ENCODE data around the gene MMP24. TPM values are rescaled to one million over a fixed set of nuclear protein-coding genes. Genes with fewer than 3 reads are reported as not detected.

The MMP24 gene
- total RNA-seq, 1 experiment from 2014 or later = 23.0 TPM

DNA sequence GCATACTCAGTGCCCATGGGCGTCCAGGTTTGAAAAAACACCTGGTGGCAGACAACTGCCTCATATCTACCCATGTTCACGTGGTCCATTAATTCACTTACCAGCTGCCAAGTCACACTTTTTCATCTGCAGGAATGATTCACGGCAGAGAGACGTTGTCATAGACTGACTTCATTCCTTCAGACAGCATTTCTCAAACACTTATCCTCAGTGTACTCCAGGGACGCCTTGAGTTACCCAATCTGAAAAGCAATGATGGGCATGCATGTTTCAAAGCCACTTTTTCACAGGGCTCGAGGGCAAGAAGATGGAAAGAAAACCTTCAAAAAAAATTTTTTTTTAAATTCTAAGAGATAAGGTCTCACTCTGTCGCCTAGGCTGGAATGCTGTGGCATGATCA lies 45.4 kb downstream of the MMP24 start:
- Histone ChIP-seq H2AK5ac (ENCODE audit: insufficient read length, low read length) (no peak overlapping the region), H2BK5ac (ENCODE audit: insufficient read length, low read length) (no peak overlapping the region), H4K5ac (ENCODE audit: insufficient read length, low read depth, low read length) (no peak overlapping the region), H3K9me3 (ENCODE audit: control insufficient read depth, low read depth, low read length) (no peaks in the 10 kb centered on the region), H2BK12ac (ENCODE audit: insufficient read length, low read depth, low read length) (no peak overlapping the region), H3K56ac (ENCODE audit: insufficient read length, low read depth, low read length) (no peak overlapping the region), H4K91ac (ENCODE audit: insufficient read length, low read depth, low read length) (no peak overlapping the region), H3K4me1 (ENCODE audit: insufficient read depth, low read length) (no peaks in the 10 kb centered on the region; the same call in 1 of the 2 replicates), H4K20me1 (ENCODE audit: control insufficient read depth, insufficient read depth, insufficient read length) (no peaks in the 10 kb centered on the region), H2AFZ (ENCODE audit: low read length) (no peak overlapping the region), H4K8ac (replicated peaks; ENCODE audit: insufficient read length, low read depth, low read length) (no peak overlapping the region), H3K18ac (ENCODE audit: insufficient read length, low read depth, low read length) (no peak overlapping the region), H3K4ac (ENCODE audit: low read depth, low read length) (no peak overlapping the region), H3K4me2 (ENCODE audit: insufficient read depth, insufficient read length, low read length) (no peak overlapping the region), H2BK15ac (ENCODE audit: low read depth, low read length) (no peak overlapping the region), H2BK120ac (ENCODE audit: low read depth, low read length, poor library complexity, severe bottlenecking) (no peak overlapping the region), H3K23me2 (ENCODE audit: insufficient read length, low read depth, low read length, poor library complexity, severe bottlenecking) (peaks cover under 1% of the 10 kb centered on the region), H3K27ac (ENCODE audit: insufficient read length, low read depth, low read length) (no peak overlapping the region), H3K23ac (ENCODE audit: insufficient read length, low read depth, low read length) (no peak overlapping the region), H3K9ac (ENCODE audit: extremely low read depth, insufficient read length, low read length) (no peak overlapping the region), H3K14ac (ENCODE audit: insufficient read depth, low read length) (no peak overlapping the region), H3K27me3 (ENCODE audit: insufficient read depth, low read length) (no peaks in the 10 kb centered on the region), H3K79me2 (ENCODE audit: insufficient read depth, low read length) (no peaks in the 10 kb centered on the region), H3K79me1 (ENCODE audit: insufficient read depth, low read depth, low read length, poor library complexity, severe bottlenecking) (no peaks in the 10 kb centered on the region), H2BK20ac (ENCODE audit: low read depth, low read length, poor library complexity, severe bottlenecking) (no peak overlapping the region), H3T11ph (ENCODE audit: low read length) (no peak overlapping the region)
- no peaks in the 10 kb centered on the region; the same call in 1 of the 2 replicates for H3K27me3 Mint-ChIP-seq (ENCODE audit: low read depth)
- TF ChIP-seq, protein P1, sequence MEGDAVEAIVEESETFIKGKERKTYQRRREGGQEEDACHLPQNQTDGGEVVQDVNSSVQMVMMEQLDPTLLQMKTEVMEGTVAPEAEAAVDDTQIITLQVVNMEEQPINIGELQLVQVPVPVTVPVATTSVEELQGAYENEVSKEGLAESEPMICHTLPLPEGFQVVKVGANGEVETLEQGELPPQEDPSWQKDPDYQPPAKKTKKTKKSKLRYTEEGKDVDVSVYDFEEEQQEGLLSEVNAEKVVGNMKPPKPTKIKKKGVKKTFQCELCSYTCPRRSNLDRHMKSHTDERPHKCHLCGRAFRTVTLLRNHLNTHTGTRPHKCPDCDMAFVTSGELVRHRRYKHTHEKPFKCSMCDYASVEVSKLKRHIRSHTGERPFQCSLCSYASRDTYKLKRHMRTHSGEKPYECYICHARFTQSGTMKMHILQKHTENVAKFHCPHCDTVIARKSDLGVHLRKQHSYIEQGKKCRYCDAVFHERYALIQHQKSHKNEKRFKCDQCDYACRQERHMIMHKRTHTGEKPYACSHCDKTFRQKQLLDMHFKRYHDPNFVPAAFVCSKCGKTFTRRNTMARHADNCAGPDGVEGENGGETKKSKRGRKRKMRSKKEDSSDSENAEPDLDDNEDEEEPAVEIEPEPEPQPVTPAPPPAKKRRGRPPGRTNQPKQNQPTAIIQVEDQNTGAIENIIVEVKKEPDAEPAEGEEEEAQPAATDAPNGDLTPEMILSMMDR (conservative IDR thresholded peaks at IDR 0.05) = no peak
- no CpG with 5 or more reads among the region's 7 CpGs for WGBS (ENCODE audit: extremely low coverage, insufficient read length, low lambda C conversion rate)
- no peaks in the 10 kb centered on the region; a peak in 1 of 5 replicates for H3K9me3 Mint-ChIP-seq
- H3K27ac Mint-ChIP-seq = no peak overlapping the region
- peaks cover 28 to 33% of the 10 kb centered on the region in 2 experiments for H3K4me1 Mint-ChIP-seq
- no peak overlapping the region for H3K4me3 Mint-ChIP-seq
- H3K36me3 Mint-ChIP-seq (ENCODE audit: insufficient read depth in 1 of 3, low read depth in 3 of 3) = peaks cover 0 to 52% (median 44%) of the 10 kb centered on the region in 3 experiments; a peak in 5 of 7 replicates
- no peak for DNase-seq
